IMR-90 (cell line): ENCODE data around the gene BTG2. TPM values are rescaled to one million over a fixed set of nuclear protein-coding genes. Genes with fewer than 3 reads are reported as not detected.

Experiments used
- ATAC-seq: fragments of 200-7000 bp; cut with Tn5 transposase; 2 replicates; pipeline ENCODE4 v1.9.1; 2020; ENCODE audit warnings: low read depth, mild to moderate bottlenecking, moderate library complexity
- BruUV-seq: library from RNA; stranded (reverse); fragments of 400-500 nt; replicated peaks from 2 replicates; lab custom pipeline; 2021; lab: Mats Ljungman, UMichigan
- CTCF ChIA-PET: fragments of 300-600 bp; formaldehyde crosslinking; extraction: SDS; loops from one replicate; lab custom pipeline; 2021; ENCODE audit warnings: antibody characterized with exemption; lab: Yijun Ruan, JAX
- POLR2A ChIA-PET: fragments of 300-600 bp; sonication (Branson Sonifier 250); formaldehyde crosslinking; loops from one replicate; lab custom pipeline; 2022; ENCODE audit warnings: antibody characterized with exemption; ENCODE audit not compliant: unreplicated experiment; lab: Charles Lee
- DNase-seq: peaks from one replicate; pipeline ENCODE4 v3.0.0; 2013
- H2AFZ ChIP-seq: replicated peaks from 2 replicates; pipeline ENCODE3; 2013; ENCODE audit warnings: low read length, mild to moderate bottlenecking; ENCODE audit not compliant: poor library complexity
- H2AK5ac ChIP-seq: 2 replicates; pipeline ENCODE4 v1.6.1; 2013; ENCODE audit warnings: low read depth, low read length, inconsistent platforms
- H2AK9ac ChIP-seq: replicated peaks from 2 replicates; pipeline ENCODE3; 2013; ENCODE audit warnings: mild to moderate bottlenecking, low read depth, low read length, moderate library complexity; ENCODE audit not compliant: poor library complexity
- H2BK120ac ChIP-seq: 2 replicates; pipeline ENCODE4 v1.6.1; 2013; ENCODE audit warnings: low read depth, low read length, inconsistent platforms
- H2BK15ac ChIP-seq: 3 replicates; pipeline ENCODE4 v1.6.1; 2013; ENCODE audit warnings: low read depth, low read length, inconsistent platforms
- H2BK20ac ChIP-seq: 2 replicates; pipeline ENCODE4 v1.6.1; 2013; ENCODE audit warnings: low read depth, mild to moderate bottlenecking, inconsistent platforms, low read length, moderate library complexity
- H2BK5ac ChIP-seq: 2 replicates; pipeline ENCODE4 v1.6.1; 2013; ENCODE audit warnings: mild to moderate bottlenecking, low read depth, low read length, inconsistent platforms; ENCODE audit not compliant: poor library complexity, severe bottlenecking
- H3K14ac ChIP-seq: replicated peaks from 2 replicates; pipeline ENCODE4 v1.6.1; 2013; ENCODE audit warnings: low read depth, low read length, inconsistent platforms
- H3K18ac ChIP-seq: 2 replicates; pipeline ENCODE4 v1.6.1; 2013; ENCODE audit warnings: low read depth, low read length, control low read depth
- H3K23ac ChIP-seq: 2 replicates; pipeline ENCODE4 v1.6.1; 2013; ENCODE audit warnings: low read depth, low read length, inconsistent platforms
- H3K27ac ChIP-seq: 2 replicates; pipeline ENCODE4 v1.5.1; 2013; ENCODE audit warnings: mild to moderate bottlenecking, control low read depth, low read length; ENCODE audit not compliant: insufficient read depth
- H3K27me3 ChIP-seq: 2 replicates; pipeline ENCODE4 v1.6.1; 2013; ENCODE audit warnings: low read length; ENCODE audit not compliant: control insufficient read depth, insufficient read depth
- H3K36me3 ChIP-seq: 2 replicates; pipeline ENCODE4 v1.6.1; 2013; ENCODE audit warnings: low read length, mixed read lengths; ENCODE audit not compliant: control insufficient read depth, insufficient read depth
- H3K4ac ChIP-seq: 2 replicates; pipeline ENCODE4 v1.6.1; 2013; ENCODE audit warnings: low read depth, low read length, inconsistent platforms
- H3K4me1 ChIP-seq: 2 replicates; pipeline ENCODE4 v1.6.1; 2013; ENCODE audit warnings: low read length, mixed read lengths; ENCODE audit not compliant: control insufficient read depth, insufficient read depth
- H3K4me2 ChIP-seq: 2 replicates; pipeline ENCODE4 v1.6.1; 2013; ENCODE audit warnings: low read depth, mild to moderate bottlenecking, control low read depth, low read length, moderate library complexity
- H3K4me3 ChIP-seq: 2 replicates; pipeline ENCODE4 v1.5.1; 2013; ENCODE audit warnings: low read depth, mild to moderate bottlenecking, control low read depth, low read length, moderate library complexity; ENCODE audit not compliant: insufficient read depth
- H3K56ac ChIP-seq: 2 replicates; pipeline ENCODE4 v1.6.1; 2013; ENCODE audit warnings: low read length, inconsistent platforms; ENCODE audit not compliant: insufficient read depth; ENCODE audit errors: extremely low read depth
- H3K79me1 ChIP-seq, 2 experiments: 2 replicates each; pipeline ENCODE4 v1.6.1; 2013; ENCODE audit warnings: low read length in 2 of 2, inconsistent platforms in 1 of 2, low read depth in 1 of 2
- H3K9ac ChIP-seq: 2 replicates; pipeline ENCODE4 v1.6.1; 2013; ENCODE audit warnings: low read depth, low read length, control low read depth
- H3K9me1 ChIP-seq: 2 replicates; pipeline ENCODE4 v1.6.1; 2013; ENCODE audit warnings: low read length, inconsistent platforms; ENCODE audit not compliant: insufficient read depth
- H3K9me3 ChIP-seq: 2 replicates; pipeline ENCODE4 v1.6.1; 2013; ENCODE audit warnings: low read length; ENCODE audit not compliant: control insufficient read depth, insufficient read depth
- H4K20me1 ChIP-seq: 2 replicates; pipeline ENCODE4 v1.6.1; 2013; ENCODE audit warnings: low read length, inconsistent platforms; ENCODE audit not compliant: insufficient read depth
- H4K5ac ChIP-seq: 2 replicates; pipeline ENCODE4 v1.6.1; 2013; ENCODE audit warnings: mild to moderate bottlenecking, low read depth, low read length, control low read depth
- H4K8ac ChIP-seq, 2 experiments: 2 replicates each; pipeline ENCODE4 v1.6.1; 2013; ENCODE audit warnings: low read depth in 2 of 2, low read length in 2 of 2, control low read depth in 1 of 2, inconsistent platforms in 1 of 2
- H4K91ac ChIP-seq: 2 replicates; pipeline ENCODE4 v1.6.1; 2013; ENCODE audit warnings: low read depth, low read length, inconsistent platforms; ENCODE audit not compliant: insufficient read depth
- BHLHE40 ChIP-seq: fragments of 150-350 bp; IDR thresholded peaks from 2 replicates; pipeline ENCODE4 v1.6.1; 2016; ENCODE audit warnings: mild to moderate bottlenecking, low read depth, low read length
- CEBPB ChIP-seq: IDR thresholded peaks from 2 replicates; pipeline ENCODE4 v1.6.1; 2012; ENCODE audit warnings: low read depth, low read length, improper control_type of control experiment
- CTCF ChIP-seq: conservative IDR thresholded peaks from 2 replicates; pipeline ENCODE4 v1.5.1; 2012; ENCODE audit warnings: mild to moderate bottlenecking, low read depth, low read length, improper control_type of control experiment
- FOS ChIP-seq: fragments of 150-350 bp; IDR thresholded peaks from 2 replicates; pipeline ENCODE4 v1.6.1; 2016; ENCODE audit warnings: low read depth, low read length
- MAFK ChIP-seq: IDR thresholded peaks from 2 replicates; pipeline ENCODE4 v1.6.1; 2012; ENCODE audit warnings: low read depth, low read length, improper control_type of control experiment
- MAZ ChIP-seq: IDR thresholded peaks from 2 replicates; pipeline ENCODE4 v1.6.1; 2012; ENCODE audit warnings: low read depth, mild to moderate bottlenecking, low read length, improper control_type of control experiment, moderate library complexity, borderline replicate concordance
- MXI1 ChIP-seq: IDR thresholded peaks from 2 replicates; pipeline ENCODE4 v1.6.1; 2012; ENCODE audit warnings: low read depth, mild to moderate bottlenecking, low read length, moderate library complexity, borderline replicate concordance
- NFE2L2 ChIP-seq: fragments of 150-350 bp; IDR thresholded peaks from 2 replicates; pipeline ENCODE4 v1.6.1; 2016; ENCODE audit warnings: low read depth, mild to moderate bottlenecking, low read length
- RAD21 ChIP-seq: IDR thresholded peaks from 2 replicates; pipeline ENCODE4 v1.6.1; 2012; ENCODE audit warnings: low read length, improper control_type of control experiment
- RCOR1 ChIP-seq: IDR thresholded peaks from 2 replicates; pipeline ENCODE4 v1.6.1; 2012; ENCODE audit warnings: mild to moderate bottlenecking, low read length, improper control_type of control experiment; ENCODE audit not compliant: insufficient replicate concordance
- RFX5 ChIP-seq: IDR thresholded peaks from 2 replicates; pipeline ENCODE4 v1.8.0; 2012; ENCODE audit warnings: low read depth, mild to moderate bottlenecking, low read length, moderate library complexity
- SMC3 ChIP-seq: fragments of 150-350 bp; IDR thresholded peaks from 2 replicates; pipeline ENCODE4 v1.6.1; 2016; ENCODE audit warnings: low read depth, mild to moderate bottlenecking, antibody characterized with exemption, low read length, moderate library complexity
- USF2 ChIP-seq: fragments of 150-350 bp; IDR thresholded peaks from 2 replicates; pipeline ENCODE4 v1.6.1; 2017; ENCODE audit warnings: mild to moderate bottlenecking, antibody characterized with exemption, low read length, low read depth
- WGBS, 2 experiments: methylation state at CpG; one replicate each; pipeline versions ENCODE4 v1.1.5 to v1.1.7; 2013; ENCODE audit warnings: missing lambda C conversion rate in 2 of 2; ENCODE audit not compliant: insufficient read length in 1 of 2; ENCODE audit errors: extremely low coverage in 2 of 2; 5-methylcytosine and 5-hydroxymethylcytosine counted together
- dilution Hi-C: fragments of 300-500 bp; cut with HindIII; formaldehyde crosslinking; loops from one replicate; pipeline ENCODE4 v1.14.3; 2018; ENCODE audit warnings: low sequenced_read_pairs; ENCODE audit not compliant: unreplicated experiment
- in situ Hi-C: fragments of 300-500 bp; cut with MboI; formaldehyde crosslinking; loops from 3 replicates; pipeline ENCODE4 v1.14.3; 2019; ENCODE audit warnings: low sequenced_read_pairs, inconsistent platforms, mixed read lengths
- intact Hi-C: fragments of 100-400 bp; cut with micrococcal nuclease; formaldehyde crosslinking; loops from 2 replicates; pipeline ENCODE4 v1.10.0; 2022
- polyA plus RNA-seq, 3 experiments: library from polyadenylated mRNA; depleted of rRNA; stranded (reverse); fragments of >200 nt; gene quantifications; 2 replicates each; pipeline ENCODE4 v1.2.3, GENCODE V29; 2012; ENCODE audit warnings: low replicate concordance in 1 of 3
- total RNA-seq: library from RNA; depleted of rRNA; stranded (reverse); fragments of >200 nt; gene quantifications from 2 replicates; pipeline ENCODE4 v1.2.3, GENCODE V29; 2012
- TF ChIP-seq, protein P1 (sequence below): fragments of 150-350 bp; IDR thresholded peaks from 2 replicates; pipeline ENCODE4 v1.6.1; 2016; ENCODE audit warnings: low read depth, mild to moderate bottlenecking, low read length, moderate library complexity, borderline replicate concordance

BTG2 gene
- total and polyA plus RNA-seq, 2 of the 4 experiments (the other 2 are of a cell fraction): 8.4 to 18.8 TPM

- Histone ChIP-seq H3K4me1 (peaks cover 10% of the 10 kb centered on the region; the same call in 1 of the 2 replicates), H3K79me1 (no peaks in the 10 kb centered on the region), H3K4me2 (no peak overlapping the region), H3K27me3 (peaks cover 54% of the 10 kb centered on the region), H3K18ac (no peak overlapping the region), H3K23ac (no peak overlapping the region), H4K20me1 (no peaks in the 10 kb centered on the region), H3K14ac (no peak overlapping the region), H3K4ac (no peak overlapping the region), H4K5ac (no peak overlapping the region), H2BK20ac (no peak overlapping the region), H2BK15ac (no peak overlapping the region), H3K4me3 (no peak overlapping the region), H2AK9ac (no peak overlapping the region), H4K91ac (no peak overlapping the region), H2AFZ (no peak overlapping the region), H2AK5ac (no peak overlapping the region), H4K8ac (no peak overlapping the region), H3K27ac (no peak overlapping the region), H2BK120ac (no peak overlapping the region), H3K36me3 (no peaks in the 10 kb centered on the region), H3K9me3 (no peaks in the 10 kb centered on the region), H3K9me1 (peaks cover 9% of the 10 kb centered on the region), H3K9ac (no peak overlapping the region), H3K56ac (no peak overlapping the region), H2BK5ac (no peak overlapping the region)
- ATAC-seq: no peak
- no TSS peak for BruUV-seq
- no peak for DNase-seq
- no CpG with 5 or more reads among the region's 3 CpGs for WGBS, 2 experiments
- dilution Hi-C loops (no loop called here), intact Hi-C loops (no loop called here), in situ Hi-C loops (no loop called here)
- ChIA-PET CTCF (no interaction called here), POLR2A (no interaction called here)
- TF ChIP-seq CTCF (no peak), MAFK (no peak), RAD21 (no peak), BHLHE40 (no peak), CEBPB (no peak), SMC3 (no peak), RFX5 (no peak), MAZ (no peak), MXI1 (no peak), USF2 (no peak), RCOR1 (no peak), NFE2L2 (no peak), FOS (no peak)
- TF ChIP-seq, protein P1, sequence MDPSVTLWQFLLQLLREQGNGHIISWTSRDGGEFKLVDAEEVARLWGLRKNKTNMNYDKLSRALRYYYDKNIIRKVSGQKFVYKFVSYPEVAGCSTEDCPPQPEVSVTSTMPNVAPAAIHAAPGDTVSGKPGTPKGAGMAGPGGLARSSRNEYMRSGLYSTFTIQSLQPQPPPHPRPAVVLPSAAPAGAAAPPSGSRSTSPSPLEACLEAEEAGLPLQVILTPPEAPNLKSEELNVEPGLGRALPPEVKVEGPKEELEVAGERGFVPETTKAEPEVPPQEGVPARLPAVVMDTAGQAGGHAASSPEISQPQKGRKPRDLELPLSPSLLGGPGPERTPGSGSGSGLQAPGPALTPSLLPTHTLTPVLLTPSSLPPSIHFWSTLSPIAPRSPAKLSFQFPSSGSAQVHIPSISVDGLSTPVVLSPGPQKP: no peak
Observed at GRCh38 chr1:203323587-203323986, 18.3 kb downstream of the BTG2 start.
